Fibroblast of lung (primary cell): ENCODE measurements around the gene ALOX5.

Experiments used
- EZH2 ChIP-seq: IDR thresholded peaks from 2 replicates; pipeline ENCODE4 v1.5.1; 2012; ENCODE audit warnings: low read length, control low read depth, mild to moderate bottlenecking; ENCODE audit errors: missing control alignments
- TF ChIP-seq, protein P1 (sequence below), 2 donors: IDR thresholded peaks in 1 of 2; conservative IDR thresholded peaks in 1 of 2; 1 replicate in 1 of 2; 2 replicates in 1 of 2; pipeline ENCODE4 v1.5.1; 2011 to 2012; ENCODE audit warnings: low read length in 2 of 2, control low read depth in 1 of 2, inconsistent platforms in 1 of 2, low read depth in 1 of 2, mild to moderate bottlenecking in 1 of 2

DNA sequence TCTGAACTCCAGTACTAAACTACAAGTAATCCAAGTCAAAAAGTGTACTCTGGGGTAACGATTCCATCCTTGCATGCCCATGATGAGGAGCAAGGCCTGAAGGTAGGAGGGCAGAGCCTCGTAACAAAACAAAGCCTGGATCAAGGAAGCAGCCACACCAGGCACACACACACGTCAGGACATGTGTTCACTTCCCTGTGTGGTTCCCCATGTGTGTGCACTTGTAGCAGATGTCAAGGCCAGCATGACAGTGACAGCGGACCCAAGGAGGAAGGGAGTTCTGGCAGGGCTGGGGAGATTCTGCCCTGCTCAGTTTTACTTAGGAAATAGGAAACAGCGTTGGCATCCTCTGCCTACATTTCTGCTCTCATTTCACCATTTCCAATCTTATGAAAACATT lies 92.8 kb downstream of the ALOX5 start:
- TF ChIP-seq, protein P1, sequence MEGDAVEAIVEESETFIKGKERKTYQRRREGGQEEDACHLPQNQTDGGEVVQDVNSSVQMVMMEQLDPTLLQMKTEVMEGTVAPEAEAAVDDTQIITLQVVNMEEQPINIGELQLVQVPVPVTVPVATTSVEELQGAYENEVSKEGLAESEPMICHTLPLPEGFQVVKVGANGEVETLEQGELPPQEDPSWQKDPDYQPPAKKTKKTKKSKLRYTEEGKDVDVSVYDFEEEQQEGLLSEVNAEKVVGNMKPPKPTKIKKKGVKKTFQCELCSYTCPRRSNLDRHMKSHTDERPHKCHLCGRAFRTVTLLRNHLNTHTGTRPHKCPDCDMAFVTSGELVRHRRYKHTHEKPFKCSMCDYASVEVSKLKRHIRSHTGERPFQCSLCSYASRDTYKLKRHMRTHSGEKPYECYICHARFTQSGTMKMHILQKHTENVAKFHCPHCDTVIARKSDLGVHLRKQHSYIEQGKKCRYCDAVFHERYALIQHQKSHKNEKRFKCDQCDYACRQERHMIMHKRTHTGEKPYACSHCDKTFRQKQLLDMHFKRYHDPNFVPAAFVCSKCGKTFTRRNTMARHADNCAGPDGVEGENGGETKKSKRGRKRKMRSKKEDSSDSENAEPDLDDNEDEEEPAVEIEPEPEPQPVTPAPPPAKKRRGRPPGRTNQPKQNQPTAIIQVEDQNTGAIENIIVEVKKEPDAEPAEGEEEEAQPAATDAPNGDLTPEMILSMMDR (conservative IDR thresholded peaks at IDR 0.05 in 1 of 2, IDR thresholded peaks at IDR 0.05 in 1 of 2; ENCODE audit: low read depth in 1 of 2, low read length in 2 of 2): no peak
- no peak for TF ChIP-seq EZH2
